ENCODE data around the gene PPP6R3. TPM values are rescaled to one million over a fixed set of nuclear protein-coding genes. Genes with fewer than 3 reads are reported as not detected.
A peak's percentile ranks its signal among the peaks of the same experiment; 100 is the strongest.

PPP6R3 gene
- total RNA-seq, 1 donor from 2014 or later, result 86.6 TPM

- Mint-ChIP-seq H3K27ac (ENCODE audit: unreplicated experiment) (no peak overlapping the region), H3K4me3 (ENCODE audit: unreplicated experiment) (no peak overlapping the region), H3K4me1 (ENCODE audit: unreplicated experiment) (peaks cover 66% of the 10 kb centered on the region), H3K9me3 (ENCODE audit: unreplicated experiment) (no peaks in the 10 kb centered on the region), H3K27me3 (ENCODE audit: unreplicated experiment) (no peaks in the 10 kb centered on the region), H3K36me3 (ENCODE audit: unreplicated experiment) (no peaks in the 10 kb centered on the region)
- DNase-seq (ENCODE audit: extremely low spot score, unreplicated experiment), result no peak
- TF ChIP-seq CTCF (IDR thresholded peaks at IDR 0.05), result no peak
Measured at GRCh38 chr11:68501813-68502212, 41.3 kb downstream of the PPP6R3 start.

DNA sequence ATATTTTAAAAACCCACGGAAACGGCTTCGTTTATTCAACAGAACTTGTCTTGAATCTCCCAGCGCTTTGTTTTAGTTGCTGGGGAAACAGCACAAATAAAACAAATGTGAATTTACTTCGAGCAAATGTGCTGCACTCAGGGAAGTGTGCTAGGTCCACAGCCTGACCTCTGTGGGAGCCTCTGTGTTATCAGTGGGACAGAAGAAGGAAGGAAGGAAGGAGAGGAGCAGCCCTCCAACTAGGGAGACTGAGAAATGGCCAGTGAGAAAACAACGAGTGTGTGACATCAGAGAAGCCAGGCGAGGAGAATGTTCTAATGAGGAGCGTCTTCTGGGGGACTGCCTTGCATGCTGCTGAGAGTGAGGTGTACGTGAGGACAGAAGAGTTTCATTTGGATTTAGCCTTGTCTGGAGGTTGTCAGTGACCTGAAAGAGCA is 42.7 kb downstream of the PPP6R3 start:
- Mint-ChIP-seq H3K4me1 (ENCODE audit: unreplicated experiment) (peaks cover 66% of the 10 kb centered on the region), H3K4me3 (ENCODE audit: unreplicated experiment) (no peak overlapping the region), H3K27ac (ENCODE audit: unreplicated experiment) (peak overlapping the region; percentile 72), H3K9me3 (ENCODE audit: unreplicated experiment) (no peaks in the 10 kb centered on the region), H3K36me3 (ENCODE audit: unreplicated experiment) (no peaks in the 10 kb centered on the region), H3K27me3 (ENCODE audit: unreplicated experiment) (no peaks in the 10 kb centered on the region)
- DNase-seq (ENCODE audit: extremely low spot score, unreplicated experiment), result no peak
- TF ChIP-seq CTCF (IDR thresholded peaks at IDR 0.05), result no peak

- DNase-seq (ENCODE audit: extremely low spot score, unreplicated experiment), result no peak
- no peak for TF ChIP-seq CTCF (IDR thresholded peaks at IDR 0.05)
- H3K4me1 Mint-ChIP-seq (ENCODE audit: unreplicated experiment), result peaks cover 67% of the 10 kb centered on the region
- H3K36me3 Mint-ChIP-seq (ENCODE audit: unreplicated experiment), result no peaks in the 10 kb centered on the region
- H3K4me3 Mint-ChIP-seq (ENCODE audit: unreplicated experiment), result no peak overlapping the region
- no peaks in the 10 kb centered on the region for H3K27me3 Mint-ChIP-seq (ENCODE audit: unreplicated experiment)
- peak overlapping the region; percentile 72 for H3K27ac Mint-ChIP-seq (ENCODE audit: unreplicated experiment)
- H3K9me3 Mint-ChIP-seq (ENCODE audit: unreplicated experiment), result no peaks in the 10 kb centered on the region
Measured at GRCh38 chr11:68503792-68504191, 43.2 kb downstream of the PPP6R3 start.

DNA sequence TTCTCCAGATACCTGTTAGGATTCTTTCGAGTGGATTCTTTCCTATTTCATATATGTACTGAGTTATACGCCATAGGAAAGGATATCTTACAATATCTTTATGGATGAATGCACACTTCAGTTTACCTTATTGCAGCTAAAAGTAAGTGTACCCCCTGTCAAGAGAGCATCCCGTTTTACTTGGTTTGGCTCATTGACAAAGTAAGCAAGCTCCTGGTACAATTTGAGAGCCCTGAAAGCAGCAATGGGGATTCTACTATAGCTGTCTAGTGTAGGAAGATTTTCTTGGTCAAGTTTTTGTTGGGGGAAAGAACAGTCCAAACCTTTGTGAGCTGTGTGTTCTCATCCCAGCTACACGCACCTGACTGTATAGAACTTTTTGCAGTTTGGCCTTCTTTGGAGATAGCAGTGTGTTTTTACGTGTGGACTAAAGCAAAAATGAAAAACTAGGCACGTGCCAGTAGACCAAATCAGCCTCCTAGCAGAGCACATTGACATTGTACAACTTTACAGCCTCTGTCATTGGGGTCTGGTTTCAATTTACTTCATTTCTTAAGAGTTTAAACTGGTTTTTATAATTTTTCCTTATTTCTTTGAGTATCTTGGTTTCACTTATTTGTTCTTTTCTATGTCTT is 44.0 kb downstream of the PPP6R3 start:
- H3K9me3 Mint-ChIP-seq (ENCODE audit: unreplicated experiment), result no peaks in the 10 kb centered on the region
- no peaks in the 10 kb centered on the region for H3K36me3 Mint-ChIP-seq (ENCODE audit: unreplicated experiment)
- H3K27me3 Mint-ChIP-seq (ENCODE audit: unreplicated experiment), result no peaks in the 10 kb centered on the region
- peaks cover 68% of the 10 kb centered on the region for H3K4me1 Mint-ChIP-seq (ENCODE audit: unreplicated experiment)
- H3K4me3 Mint-ChIP-seq (ENCODE audit: unreplicated experiment), result no peak overlapping the region
- no peak for DNase-seq (ENCODE audit: extremely low spot score, unreplicated experiment)
- no peak for TF ChIP-seq CTCF (IDR thresholded peaks at IDR 0.05)
- peak overlapping the region; percentile 31 for H3K27ac Mint-ChIP-seq (ENCODE audit: unreplicated experiment)

- no peak for DNase-seq (ENCODE audit: extremely low spot score, unreplicated experiment)
- Mint-ChIP-seq H3K9me3 (ENCODE audit: unreplicated experiment) (no peaks in the 10 kb centered on the region), H3K27ac (ENCODE audit: unreplicated experiment) (peak overlapping the region; percentile 23)
Measured at GRCh38 chr11:68505596-68505995, 45.0 kb downstream of the PPP6R3 start.

More at GRCh38 chr11:68505596-68505995, 45.0 kb downstream of the PPP6R3 start:
- H3K36me3 Mint-ChIP-seq (ENCODE audit: unreplicated experiment), result no peaks in the 10 kb centered on the region
- TF ChIP-seq CTCF (IDR thresholded peaks at IDR 0.05), result no peak
- H3K4me1 Mint-ChIP-seq (ENCODE audit: unreplicated experiment), result peaks cover 66% of the 10 kb centered on the region
- H3K27me3 Mint-ChIP-seq (ENCODE audit: unreplicated experiment), result no peaks in the 10 kb centered on the region
- H3K4me3 Mint-ChIP-seq (ENCODE audit: unreplicated experiment), result no peak overlapping the region
